Ectodermal cell (in vitro differentiated cells): ENCODE data around the gene RGL4.
A peak's percentile ranks its signal among the peaks of the same experiment; 100 is the strongest.
"Not testable (repeated sequence)": the region's sequence is repeated elsewhere in the genome, so short reads cannot be mapped to it uniquely, and the experiment has no call there.

ENCODE experiments used
- H3K27ac ChIP-seq: 2 replicates; pipeline ENCODE4 v1.7.0; 2013; ENCODE audit warnings: mild to moderate bottlenecking, low read depth, low read length; ENCODE audit not compliant: insufficient read depth, poor library complexity, severe bottlenecking
- H3K27me3 ChIP-seq: 2 replicates; pipeline ENCODE4 v1.7.0; 2013; ENCODE audit warnings: mild to moderate bottlenecking, low read length; ENCODE audit not compliant: insufficient read depth, control insufficient read depth, poor library complexity, severe bottlenecking
- H3K36me3 ChIP-seq: one replicate; pipeline ENCODE4 v1.7.0; 2013; ENCODE audit warnings: low read length; ENCODE audit not compliant: control insufficient read depth, insufficient read depth
- H3K4me1 ChIP-seq: one replicate; pipeline ENCODE4 v1.7.0; 2013; ENCODE audit warnings: low read length; ENCODE audit not compliant: control insufficient read depth, insufficient read depth
- H3K4me3 ChIP-seq: 2 replicates; pipeline ENCODE4 v1.7.0; 2013; ENCODE audit warnings: low read depth, low read length, control low read depth; ENCODE audit not compliant: insufficient read depth
- H3K9me3 ChIP-seq: 2 replicates; pipeline ENCODE4 v1.7.0; 2013; ENCODE audit warnings: mild to moderate bottlenecking, low read length, moderate library complexity; ENCODE audit not compliant: control insufficient read depth
- WGBS, 2 experiments: methylation state at CpG; one replicate each; pipeline ENCODE4 v1.1.7; 2013; ENCODE audit warnings: missing lambda C conversion rate in 2 of 2; 5-methylcytosine and 5-hydroxymethylcytosine counted together

RGL4 gene

GRCh38 chr22:23715806-23716375 lies 25.1 kb downstream of the RGL4 start:
- Histone ChIP-seq H3K4me1 (no peaks in the 10 kb centered on the region), H3K27me3 (no peaks in the 10 kb centered on the region), H3K27ac (no peak overlapping the region), H3K36me3 (no peaks in the 10 kb centered on the region), H3K9me3 (no peaks in the 10 kb centered on the region), H3K4me3 (no peak overlapping the region)
- 91 to 94% methylated on average over 18 of the region's 18 CpGs for WGBS, 2 experiments

GRCh38 chr22:23716811-23717801 lies 26.3 kb downstream of the RGL4 start:
- 5% methylated on average over 84 of the region's 84 CpGs for WGBS, 2 experiments
- Histone ChIP-seq H3K36me3 (no peaks in the 10 kb centered on the region), H3K27me3 (no peaks in the 10 kb centered on the region), H3K4me3 (peak overlapping the region; percentile 82), H3K4me1 (no peaks in the 10 kb centered on the region), H3K9me3 (no peaks in the 10 kb centered on the region), H3K27ac (no peak overlapping the region)

- Histone ChIP-seq H3K4me3 (no peak overlapping the region), H3K9me3 (no peaks in the 10 kb centered on the region), H3K27ac (no peak overlapping the region), H3K36me3 (no peaks in the 10 kb centered on the region), H3K4me1 (no peaks in the 10 kb centered on the region), H3K27me3 (no peaks in the 10 kb centered on the region)
- 94 to 97% methylated on average over 17 of the region's 17 CpGs for WGBS, 2 experiments
Observed at GRCh38 chr22:23718371-23719165, 27.8 kb downstream of the RGL4 start.

- H3K4me1 ChIP-seq, result no peaks in the 10 kb centered on the region
- no peak overlapping the region for H3K27ac ChIP-seq
- no peaks in the 10 kb centered on the region for H3K9me3 ChIP-seq
- WGBS, 2 experiments, result 90 to 97% methylated on average over 6 of the region's 6 CpGs
- no peaks in the 10 kb centered on the region for H3K36me3 ChIP-seq
- H3K27me3 ChIP-seq, result no peaks in the 10 kb centered on the region
- no peak overlapping the region for H3K4me3 ChIP-seq
Observed at GRCh38 chr22:23720855-23721254, 30.0 kb downstream of the RGL4 start.

- WGBS, 2 experiments, result 87 to 94% methylated on average over 4 of the region's 4 CpGs
Observed at GRCh38 chr22:23722160-23722559, 31.3 kb downstream of the RGL4 start.

GRCh38 chr22:23722724-23723123 lies 31.9 kb downstream of the RGL4 start:
- 95 to 96% methylated on average over 2 of the region's 2 CpGs for WGBS, 2 experiments
- H3K4me3 ChIP-seq, result no peak overlapping the region
- no peaks in the 10 kb centered on the region for H3K27me3 ChIP-seq
- H3K4me1 ChIP-seq, result no peaks in the 10 kb centered on the region
- no peaks in the 10 kb centered on the region for H3K9me3 ChIP-seq
- H3K27ac ChIP-seq, result no peak overlapping the region
- H3K36me3 ChIP-seq, result no peaks in the 10 kb centered on the region

More at GRCh38 chr22:23722160-23722559, 31.3 kb downstream of the RGL4 start:
- no peaks in the 10 kb centered on the region for H3K27me3 ChIP-seq
- no peak overlapping the region for H3K4me3 ChIP-seq
- H3K27ac ChIP-seq, result no peak overlapping the region
- H3K9me3 ChIP-seq, result no peaks in the 10 kb centered on the region
- no peaks in the 10 kb centered on the region for H3K4me1 ChIP-seq
- H3K36me3 ChIP-seq, result no peaks in the 10 kb centered on the region

- 91 to 94% methylated on average over 4 of the region's 4 CpGs for WGBS, 2 experiments
- H3K27me3 ChIP-seq, H3K4me3 ChIP-seq, H3K4me1 ChIP-seq, H3K36me3 ChIP-seq, H3K9me3 ChIP-seq, H3K27ac ChIP-seq: not testable (repeated sequence)
Observed at GRCh38 chr22:23728108-23728507, 37.3 kb downstream of the RGL4 start.

- H3K27me3 ChIP-seq, result no peaks in the 10 kb centered on the region
- no peaks in the 10 kb centered on the region for H3K4me1 ChIP-seq
- H3K9me3 ChIP-seq, result no peaks in the 10 kb centered on the region
- no peaks in the 10 kb centered on the region for H3K36me3 ChIP-seq
- no peak overlapping the region for H3K4me3 ChIP-seq
- no peak overlapping the region for H3K27ac ChIP-seq
Observed at GRCh38 chr22:23737696-23738095, 46.9 kb downstream of the RGL4 start.

GRCh38 chr22:23742505-23743264 lies 51.9 kb downstream of the RGL4 start:
- Histone ChIP-seq H3K4me3 (no peak overlapping the region), H3K27ac (no peak overlapping the region), H3K36me3 (peaks cover 12% of the 10 kb centered on the region), H3K27me3 (no peaks in the 10 kb centered on the region), H3K9me3 (no peaks in the 10 kb centered on the region), H3K4me1 (no peaks in the 10 kb centered on the region)
- WGBS, 2 experiments, result 93% methylated on average over 7 of the region's 7 CpGs
